HEK293 (cell line): Measurements from ENCODE around the gene NRGN.
A peak's percentile ranks its signal among the peaks of the same experiment; 100 is the strongest.

Experiments used
- AEBP2 ChIP-seq: fragments of 450-650 bp; formaldehyde crosslinking; IDR thresholded peaks from 2 replicates; pipeline ENCODE4 v1.5.1; 2016; ENCODE audit warnings: missing biosample characterization, missing genetic modification characterization, borderline replicate concordance
- EGR2 ChIP-seq: fragments of 450-650 bp; formaldehyde crosslinking; IDR thresholded peaks from 2 replicates; pipeline ENCODE4 v1.5.1; 2016; ENCODE audit warnings: low read depth, missing biosample characterization, missing genetic modification characterization
- HOXD13 ChIP-seq: sonication (generic); formaldehyde crosslinking; IDR thresholded peaks from 2 replicates; pipeline ENCODE4 v1.8.0; 2022; ENCODE audit warnings: missing genetic modification reagents, borderline replicate concordance
- MZF1 ChIP-seq: fragments of 450-650 bp; formaldehyde crosslinking; IDR thresholded peaks from 2 replicates; pipeline ENCODE4 v1.5.1; 2017; ENCODE audit warnings: missing biosample characterization, missing genetic modification characterization, borderline replicate concordance
- PBX3 ChIP-seq: sonication (generic); formaldehyde crosslinking; IDR thresholded peaks from 2 replicates; pipeline ENCODE4 v1.8.1; 2022; ENCODE audit warnings: mild to moderate bottlenecking, moderate library complexity, missing genetic modification reagents
- PRDM2 ChIP-seq: fragments of 450-650 bp; formaldehyde crosslinking; IDR thresholded peaks from 2 replicates; pipeline ENCODE4 v1.5.1; 2016; ENCODE audit warnings: missing biosample characterization, missing genetic modification characterization, borderline replicate concordance
- TSHZ1 ChIP-seq: fragments of 450-650 bp; formaldehyde crosslinking; IDR thresholded peaks from 2 replicates; pipeline ENCODE4 v1.5.1; 2016; ENCODE audit warnings: missing biosample characterization, missing genetic modification characterization, borderline replicate concordance
- WT1 ChIP-seq: fragments of 450-650 bp; formaldehyde crosslinking; IDR thresholded peaks from 2 replicates; pipeline ENCODE4 v1.5.1; 2016; ENCODE audit warnings: missing biosample characterization, missing genetic modification characterization
- ZBTB17 ChIP-seq: fragments of 450-650 bp; formaldehyde crosslinking; IDR thresholded peaks from 2 replicates; pipeline ENCODE4 v1.5.1; 2016; ENCODE audit warnings: missing biosample characterization, missing genetic modification characterization
- ZBTB44 ChIP-seq: fragments of 450-650 bp; IDR thresholded peaks from 2 replicates; pipeline ENCODE4 v1.5.1; 2018; ENCODE audit warnings: missing biosample characterization, mild to moderate bottlenecking, missing genetic modification characterization
- ZBTB8A ChIP-seq: fragments of 450-650 bp; formaldehyde crosslinking; IDR thresholded peaks from 2 replicates; pipeline ENCODE4 v1.5.1; 2016; ENCODE audit warnings: missing biosample characterization, missing genetic modification characterization
- ZFHX2 ChIP-seq: fragments of 450-650 bp; formaldehyde crosslinking; conservative IDR thresholded peaks from 2 replicates; pipeline ENCODE4 v1.5.1; 2016; ENCODE audit warnings: missing biosample characterization, missing genetic modification characterization
- ZNF112 ChIP-seq: fragments of 450-650 bp; formaldehyde crosslinking; IDR thresholded peaks from 2 replicates; pipeline ENCODE4 v1.5.0; 2017; ENCODE audit warnings: missing biosample characterization, missing genetic modification characterization
- ZNF133 ChIP-seq: fragments of 450-650 bp; formaldehyde crosslinking; IDR thresholded peaks from 2 replicates; pipeline ENCODE4 v1.5.1; 2016; ENCODE audit warnings: missing biosample characterization, missing genetic modification characterization
- ZNF2 ChIP-seq: fragments of 450-650 bp; formaldehyde crosslinking; IDR thresholded peaks from 2 replicates; pipeline ENCODE4 v1.5.1; 2016; ENCODE audit warnings: missing biosample characterization, missing genetic modification characterization
- ZNF221 ChIP-seq: fragments of 450-650 bp; formaldehyde crosslinking; IDR thresholded peaks from 2 replicates; pipeline ENCODE4 v1.5.1; 2017; ENCODE audit warnings: missing biosample characterization, missing genetic modification characterization, borderline replicate concordance
- ZNF302 ChIP-seq: fragments of 450-650 bp; formaldehyde crosslinking; IDR thresholded peaks from 2 replicates; pipeline ENCODE4 v1.5.1; 2016; ENCODE audit warnings: missing biosample characterization, missing genetic modification characterization, low read depth
- ZNF366 ChIP-seq: fragments of 450-650 bp; formaldehyde crosslinking; conservative IDR thresholded peaks from 2 replicates; pipeline ENCODE4 v1.5.1; 2016; ENCODE audit warnings: missing biosample characterization, missing genetic modification characterization
- ZNF501 ChIP-seq: fragments of 450-650 bp; formaldehyde crosslinking; IDR thresholded peaks from 2 replicates; pipeline ENCODE4 v1.5.1; 2016; ENCODE audit warnings: missing biosample characterization, missing genetic modification characterization
- ZNF530 ChIP-seq: fragments of 450-650 bp; formaldehyde crosslinking; IDR thresholded peaks from 2 replicates; pipeline ENCODE4 v1.5.1; 2016; ENCODE audit warnings: low read depth, missing biosample characterization, missing genetic modification characterization
- ZNF560 ChIP-seq: fragments of 450-650 bp; formaldehyde crosslinking; IDR thresholded peaks from 2 replicates; pipeline ENCODE4 v1.5.1; 2017; ENCODE audit warnings: missing biosample characterization, missing genetic modification characterization, borderline replicate concordance
- ZNF600 ChIP-seq: fragments of 450-650 bp; formaldehyde crosslinking; IDR thresholded peaks from 2 replicates; pipeline ENCODE4 v1.5.1; 2016; ENCODE audit warnings: missing biosample characterization, missing genetic modification characterization
- ZNF623 ChIP-seq: fragments of 450-650 bp; formaldehyde crosslinking; IDR thresholded peaks from 2 replicates; pipeline ENCODE4 v1.5.1; 2016; ENCODE audit warnings: missing biosample characterization, missing genetic modification characterization
- ZNF692 ChIP-seq: fragments of 450-650 bp; formaldehyde crosslinking; IDR thresholded peaks from 2 replicates; pipeline ENCODE4 v1.5.1; 2016; ENCODE audit warnings: missing biosample characterization, missing genetic modification characterization
- ZNF792 ChIP-seq: fragments of 450-650 bp; formaldehyde crosslinking; IDR thresholded peaks from 2 replicates; pipeline ENCODE4 v1.5.1; 2016; ENCODE audit warnings: missing biosample characterization, missing genetic modification characterization

Gene NRGN

GRCh38 chr11:124740277-124740882 is 638 bp downstream of the NRGN start (continued):
- no peak for TF ChIP-seq ZNF692 (tag by site-specific recombination)
- no peak for TF ChIP-seq ZNF530 (tag by site-specific recombination)
- no peak for TF ChIP-seq ZNF501 (tag by site-specific recombination)
- TF ChIP-seq ZNF600 (tag by site-specific recombination), result no peak
- peak; percentile 59 for TF ChIP-seq ZNF366
- TF ChIP-seq ZNF221 (tag by site-specific recombination), result no peak
- TF ChIP-seq TSHZ1 (tag by site-specific recombination), result no peak
- TF ChIP-seq ZBTB8A, result peak; percentile 46; the same call in 1 of the 2 replicates
- no peak for TF ChIP-seq WT1 (tag by site-specific recombination)
- no peak for TF ChIP-seq ZNF2
- TF ChIP-seq AEBP2 (tag by site-specific recombination), result no peak
- no peak for TF ChIP-seq ZNF112 (tag by site-specific recombination)
- TF ChIP-seq PBX3 (CRISPR knock-in tag), result no peak
- TF ChIP-seq ZNF623 (tag by site-specific recombination), result no peak
- TF ChIP-seq ZNF133 (tag by site-specific recombination), result no peak
- TF ChIP-seq ZFHX2 (tag by site-specific recombination), result peak; percentile 76
- TF ChIP-seq ZNF302 (tag by site-specific recombination), result no peak
- TF ChIP-seq ZNF560 (tag by site-specific recombination), result no peak
- TF ChIP-seq ZBTB44 (tag by site-specific recombination), result no peak
- no peak for TF ChIP-seq HOXD13 (CRISPR knock-in tag)
- TF ChIP-seq PRDM2, result no peak
- peak; percentile 68 for TF ChIP-seq EGR2 (tag by site-specific recombination)
- TF ChIP-seq MZF1 (tag by site-specific recombination), result no peak
- peak; percentile 87 for TF ChIP-seq ZBTB17 (tag by site-specific recombination)
- no peak for TF ChIP-seq ZNF792 (tag by site-specific recombination)
